Epithelial cell of esophagus (primary cell): ENCODE measurements around the gene EFNA5.

Experiments
- DNase-seq: peaks from one replicate; pipeline ENCODE4 v3.0.0; 2010; ENCODE audit warnings: low read depth
- H3K4me3 ChIP-seq: 2 replicates; pipeline ENCODE4 v1.5.1; 2011; ENCODE audit warnings: mild to moderate bottlenecking, low read length, control low read depth
- TF ChIP-seq, protein P1 (sequence below): IDR thresholded peaks from 2 replicates; pipeline ENCODE4 v1.5.1; 2011; ENCODE audit warnings: low read depth, mild to moderate bottlenecking, low read length, control low read depth, inconsistent platforms; ENCODE audit not compliant: insufficient read depth; ENCODE audit errors: missing control alignments

The EFNA5 gene

DNA sequence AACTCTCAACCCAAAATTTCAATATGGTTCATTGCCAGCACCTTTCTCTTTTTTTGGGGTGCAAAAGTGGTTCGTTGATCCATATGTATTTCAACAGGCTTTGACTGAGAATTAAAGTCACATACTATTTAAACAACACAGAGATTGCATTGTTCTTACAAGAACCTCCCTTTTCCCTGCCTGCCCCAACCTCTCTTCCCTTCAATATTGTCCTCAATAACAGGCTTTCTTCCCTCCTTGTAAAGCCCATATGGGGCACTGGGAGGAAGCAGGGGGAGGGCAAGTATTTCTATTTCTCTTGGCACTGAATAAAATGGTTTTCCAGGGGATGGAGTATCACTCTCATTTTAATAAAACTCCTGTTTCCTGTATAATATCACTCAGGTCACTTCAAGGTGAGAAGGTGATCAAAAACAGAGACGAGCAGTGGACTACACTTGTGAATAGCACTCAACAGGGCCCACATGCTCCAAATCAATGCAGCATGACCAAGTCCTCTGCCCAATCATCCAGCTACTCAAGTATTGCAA, 65.1 kb downstream of the EFNA5 start:
- TF ChIP-seq, protein P1, sequence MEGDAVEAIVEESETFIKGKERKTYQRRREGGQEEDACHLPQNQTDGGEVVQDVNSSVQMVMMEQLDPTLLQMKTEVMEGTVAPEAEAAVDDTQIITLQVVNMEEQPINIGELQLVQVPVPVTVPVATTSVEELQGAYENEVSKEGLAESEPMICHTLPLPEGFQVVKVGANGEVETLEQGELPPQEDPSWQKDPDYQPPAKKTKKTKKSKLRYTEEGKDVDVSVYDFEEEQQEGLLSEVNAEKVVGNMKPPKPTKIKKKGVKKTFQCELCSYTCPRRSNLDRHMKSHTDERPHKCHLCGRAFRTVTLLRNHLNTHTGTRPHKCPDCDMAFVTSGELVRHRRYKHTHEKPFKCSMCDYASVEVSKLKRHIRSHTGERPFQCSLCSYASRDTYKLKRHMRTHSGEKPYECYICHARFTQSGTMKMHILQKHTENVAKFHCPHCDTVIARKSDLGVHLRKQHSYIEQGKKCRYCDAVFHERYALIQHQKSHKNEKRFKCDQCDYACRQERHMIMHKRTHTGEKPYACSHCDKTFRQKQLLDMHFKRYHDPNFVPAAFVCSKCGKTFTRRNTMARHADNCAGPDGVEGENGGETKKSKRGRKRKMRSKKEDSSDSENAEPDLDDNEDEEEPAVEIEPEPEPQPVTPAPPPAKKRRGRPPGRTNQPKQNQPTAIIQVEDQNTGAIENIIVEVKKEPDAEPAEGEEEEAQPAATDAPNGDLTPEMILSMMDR: no peak
- DNase-seq: no peak
- no peak overlapping the region for H3K4me3 ChIP-seq

DNA sequence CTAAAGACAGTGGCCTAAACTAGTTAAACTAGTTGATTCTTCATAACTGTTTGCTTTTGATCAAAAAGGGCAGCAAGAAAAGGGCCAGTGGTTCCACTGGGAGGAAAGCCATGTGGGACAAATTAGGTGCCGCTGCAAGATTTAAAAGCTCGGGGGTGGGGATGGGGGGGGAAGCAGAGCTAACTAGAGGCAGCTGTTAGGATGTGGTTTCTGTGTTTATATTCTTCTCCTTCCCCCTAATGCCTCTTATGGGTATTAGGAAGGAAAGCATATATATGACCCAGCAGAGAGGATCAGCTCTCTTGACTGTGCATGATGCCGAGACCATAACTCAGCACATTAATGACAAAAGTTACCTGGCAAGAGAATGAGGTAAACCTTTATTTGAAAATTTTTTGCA, 65.7 kb downstream of the EFNA5 start:
- TF ChIP-seq, protein P1: no peak
- no peak overlapping the region for H3K4me3 ChIP-seq
- no peak for DNase-seq

DNA sequence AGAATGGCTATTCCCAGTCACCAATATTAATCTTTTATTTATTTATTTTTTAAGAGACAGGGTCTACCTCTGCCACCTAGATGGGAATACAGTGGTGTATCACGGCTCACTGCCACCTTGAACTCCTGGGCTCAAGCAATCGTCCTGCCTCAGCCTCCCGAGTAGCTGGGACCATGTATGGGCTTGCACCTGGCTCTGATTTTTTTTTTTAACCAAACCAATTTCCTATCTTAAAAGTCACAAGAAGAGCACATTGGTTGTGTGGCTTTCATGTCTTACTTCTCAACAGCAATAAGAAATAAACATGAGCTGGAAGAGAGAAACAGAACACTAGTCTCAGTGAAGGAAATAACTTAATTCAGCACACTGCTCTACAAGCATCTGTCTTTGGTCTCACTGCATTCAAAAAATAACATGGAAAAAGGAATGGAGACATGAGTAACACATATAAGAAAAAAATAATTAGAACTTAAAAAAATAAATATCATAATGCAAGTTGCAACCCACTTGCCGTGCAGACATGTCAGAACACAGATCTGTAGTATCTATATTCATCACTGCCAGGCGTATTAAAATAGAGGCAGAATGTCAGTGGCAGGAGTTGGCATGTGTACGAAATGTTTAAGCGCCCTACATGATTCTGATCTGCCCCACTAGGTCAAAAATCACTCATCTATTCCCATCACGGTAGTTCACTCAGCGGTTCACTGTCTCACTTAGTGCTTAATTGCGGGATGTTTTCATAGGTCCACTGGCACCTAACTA, 66.4 kb downstream of the EFNA5 start:
- peak; percentile 35 for DNase-seq
- no peak overlapping the region for H3K4me3 ChIP-seq
- TF ChIP-seq, protein P1: no peak

DNA sequence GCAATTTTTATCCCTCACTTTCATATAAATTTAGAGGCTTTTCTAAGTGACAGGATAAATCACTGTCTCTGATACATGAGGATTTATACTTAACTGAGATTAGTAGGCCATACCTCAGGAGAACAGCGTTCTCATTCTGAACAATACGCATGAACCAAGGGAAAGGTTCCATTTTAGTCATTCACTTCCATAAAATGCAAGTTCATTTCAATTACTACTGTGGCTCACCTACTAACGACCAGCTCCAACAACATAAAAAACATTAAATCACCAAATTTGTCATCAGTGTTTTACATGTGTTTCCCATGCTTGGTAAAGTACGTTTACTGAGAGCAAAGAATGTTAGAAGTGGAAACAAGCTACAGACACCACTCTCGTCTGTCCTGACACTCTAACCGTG, 67.4 kb downstream of the EFNA5 start:
- TF ChIP-seq, protein P1: no peak
- DNase-seq: no peak
- no peak overlapping the region for H3K4me3 ChIP-seq

DNA sequence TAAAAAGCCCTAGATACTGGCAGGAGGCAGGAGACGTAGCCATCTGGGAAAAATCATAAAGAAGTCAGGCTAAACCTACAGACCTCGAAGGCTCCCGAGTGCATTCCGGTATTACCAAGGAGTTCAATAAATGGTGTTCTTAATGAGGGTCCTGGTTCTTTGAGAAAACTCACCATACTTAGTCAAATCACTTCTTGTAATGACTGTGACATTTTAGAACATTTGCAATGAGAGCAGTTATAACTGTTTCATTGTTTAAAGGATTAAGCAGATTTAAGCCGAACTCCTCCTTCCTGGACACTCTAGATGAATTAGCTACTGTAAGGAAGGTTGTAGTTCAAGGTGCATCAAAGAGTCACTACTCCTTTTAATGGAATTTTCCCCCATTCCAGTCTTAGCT, 67.8 kb downstream of the EFNA5 start:
- TF ChIP-seq, protein P1: no peak
- DNase-seq: no peak
- H3K4me3 ChIP-seq: no peak overlapping the region

DNA sequence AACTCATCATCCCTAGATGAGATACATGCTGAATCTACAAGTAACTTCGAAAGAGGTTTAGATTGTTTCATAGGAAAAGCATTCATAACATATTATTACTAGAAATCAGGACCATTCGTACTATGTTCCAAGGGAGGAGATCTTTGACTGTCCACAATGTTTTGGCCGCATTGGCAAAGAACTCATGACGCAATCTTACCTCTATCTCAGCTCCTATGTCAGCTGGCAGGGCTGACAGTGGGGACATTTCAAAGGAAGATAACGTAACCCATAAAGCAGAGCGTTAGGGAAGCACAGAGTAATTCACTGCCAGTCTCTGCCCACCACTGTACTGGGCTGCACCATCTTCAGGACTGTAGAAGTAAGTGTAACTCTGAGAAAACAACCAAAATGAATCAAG, 69.7 kb downstream of the EFNA5 start:
- H3K4me3 ChIP-seq: no peak overlapping the region
- TF ChIP-seq, protein P1: no peak
- DNase-seq: no peak

DNA sequence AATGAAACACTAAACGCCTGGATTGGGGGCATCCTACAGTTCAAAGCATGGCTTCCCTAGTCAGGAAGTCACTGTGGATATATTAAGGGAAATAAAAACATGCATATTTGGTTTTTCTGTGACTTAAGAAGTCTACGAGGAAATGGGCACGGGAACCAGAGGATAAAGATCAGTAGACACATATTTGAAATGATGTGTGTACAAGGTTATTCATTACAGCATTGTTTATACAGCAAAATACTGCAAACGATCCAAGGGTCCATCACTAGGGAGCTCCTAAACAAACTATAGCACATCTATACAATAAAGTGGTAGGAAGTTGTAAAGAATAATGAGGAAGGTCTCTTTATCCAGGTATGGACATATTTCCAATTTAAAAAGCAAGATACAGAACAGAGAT, 71.8 kb downstream of the EFNA5 start:
- DNase-seq: no peak
- H3K4me3 ChIP-seq: no peak overlapping the region
- TF ChIP-seq, protein P1: no peak
